ENCODE data around the gene RGL1. TPM values are rescaled to one million over a fixed set of nuclear protein-coding genes. Genes with fewer than 3 reads are reported as not detected.
A peak's percentile ranks its signal among the peaks of the same experiment; 100 is the strongest.

The RGL1 gene
- total RNA-seq, 4 donors from 2014 or later, result 31.5 to 51.5 (median 37.5) TPM

DNA sequence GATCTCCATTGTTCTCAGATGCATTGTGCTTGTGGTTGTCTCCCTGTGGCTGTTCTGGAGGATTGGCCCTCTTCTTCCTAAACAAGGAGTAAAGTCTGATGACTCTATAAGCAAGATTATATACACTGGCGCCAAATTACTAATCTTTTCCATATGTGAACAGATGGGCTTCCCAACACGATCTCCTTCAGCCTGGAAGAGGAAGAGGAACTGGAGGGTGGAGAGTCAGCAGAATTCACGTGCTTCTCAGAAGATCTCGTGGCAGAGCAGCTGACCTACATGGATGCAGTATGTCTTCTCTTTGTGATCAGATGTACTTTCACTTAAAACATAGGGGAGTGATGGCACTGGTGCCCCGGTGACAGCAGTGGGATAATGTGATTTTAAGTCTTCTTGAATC lies 78.7 kb downstream of the RGL1 start:
- no peaks in the 10 kb centered on the region for H3K9me3 ChIP-seq
- TF ChIP-seq POLR2A (IDR thresholded peaks at IDR 0.05; ENCODE audit: low read depth) (no peak), POLR2AphosphoS5 (IDR thresholded peaks at IDR 0.05) (peak in 1 of 2 donors; percentile 18), EP300 (IDR thresholded peaks at IDR 0.05) (no peak)
- TF ChIP-seq, protein P1, sequence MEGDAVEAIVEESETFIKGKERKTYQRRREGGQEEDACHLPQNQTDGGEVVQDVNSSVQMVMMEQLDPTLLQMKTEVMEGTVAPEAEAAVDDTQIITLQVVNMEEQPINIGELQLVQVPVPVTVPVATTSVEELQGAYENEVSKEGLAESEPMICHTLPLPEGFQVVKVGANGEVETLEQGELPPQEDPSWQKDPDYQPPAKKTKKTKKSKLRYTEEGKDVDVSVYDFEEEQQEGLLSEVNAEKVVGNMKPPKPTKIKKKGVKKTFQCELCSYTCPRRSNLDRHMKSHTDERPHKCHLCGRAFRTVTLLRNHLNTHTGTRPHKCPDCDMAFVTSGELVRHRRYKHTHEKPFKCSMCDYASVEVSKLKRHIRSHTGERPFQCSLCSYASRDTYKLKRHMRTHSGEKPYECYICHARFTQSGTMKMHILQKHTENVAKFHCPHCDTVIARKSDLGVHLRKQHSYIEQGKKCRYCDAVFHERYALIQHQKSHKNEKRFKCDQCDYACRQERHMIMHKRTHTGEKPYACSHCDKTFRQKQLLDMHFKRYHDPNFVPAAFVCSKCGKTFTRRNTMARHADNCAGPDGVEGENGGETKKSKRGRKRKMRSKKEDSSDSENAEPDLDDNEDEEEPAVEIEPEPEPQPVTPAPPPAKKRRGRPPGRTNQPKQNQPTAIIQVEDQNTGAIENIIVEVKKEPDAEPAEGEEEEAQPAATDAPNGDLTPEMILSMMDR (IDR thresholded peaks at IDR 0.05), result no peak
- intact Hi-C loops (cut with DNase I), result no loop called here
- no peak for DNase-seq (ENCODE audit: extremely low spot score)
- peak overlapping the region in 3 of 4 donors; percentile 7 to 35 (median 19) for H3K27ac ChIP-seq (replicated peaks in 1 of 4)
- peaks cover 34 to 68% (median 64%) of the 10 kb centered on the region in 4 donors for H3K4me1 ChIP-seq
- H3K27me3 ChIP-seq, result no peaks in the 10 kb centered on the region
- WGBS, result 75% methylated on average over 5 of the region's 5 CpGs
- H3K36me3 ChIP-seq, result peaks cover 0 to 26% (median 15%) of the 10 kb centered on the region in 4 donors
- no peak overlapping the region for H3K4me3 ChIP-seq

DNA sequence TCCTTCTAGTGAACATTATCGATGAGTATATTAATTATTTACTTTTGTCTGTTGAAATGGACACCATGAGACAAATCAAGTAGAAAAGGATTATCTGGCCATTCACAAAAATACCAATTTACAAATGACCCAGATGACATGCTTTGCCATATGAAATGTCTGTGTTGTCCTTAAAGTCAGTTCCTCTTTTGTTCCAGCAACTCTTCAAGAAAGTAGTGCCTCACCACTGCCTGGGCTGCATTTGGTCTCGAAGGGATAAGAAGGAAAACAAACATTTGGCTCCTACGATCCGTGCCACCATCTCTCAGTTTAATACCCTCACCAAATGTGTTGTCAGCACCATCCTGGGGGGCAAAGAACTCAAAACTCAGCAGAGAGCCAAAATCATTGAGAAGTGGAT lies 79.6 kb downstream of the RGL1 start:
- 79% methylated on average over 4 of the region's 4 CpGs for WGBS
- Histone ChIP-seq H3K9me3 (no peaks in the 10 kb centered on the region), H3K27ac (replicated peaks in 1 of 4) (no peak overlapping the region), H3K4me3 (no peak overlapping the region), H3K27me3 (no peaks in the 10 kb centered on the region), H3K36me3 (peaks cover 0 to 29% (median 15%) of the 10 kb centered on the region in 4 donors), H3K4me1 (peaks cover 34 to 68% (median 65%) of the 10 kb centered on the region in 4 donors)
- DNase-seq (ENCODE audit: extremely low spot score), result no peak
- intact Hi-C loops (cut with DNase I), result no loop called here
- TF ChIP-seq POLR2A (IDR thresholded peaks at IDR 0.05; ENCODE audit: low read depth) (no peak), EP300 (IDR thresholded peaks at IDR 0.05) (no peak), POLR2AphosphoS5 (IDR thresholded peaks at IDR 0.05) (no peak)
- TF ChIP-seq, protein P1 (IDR thresholded peaks at IDR 0.05), result no peak

DNA sequence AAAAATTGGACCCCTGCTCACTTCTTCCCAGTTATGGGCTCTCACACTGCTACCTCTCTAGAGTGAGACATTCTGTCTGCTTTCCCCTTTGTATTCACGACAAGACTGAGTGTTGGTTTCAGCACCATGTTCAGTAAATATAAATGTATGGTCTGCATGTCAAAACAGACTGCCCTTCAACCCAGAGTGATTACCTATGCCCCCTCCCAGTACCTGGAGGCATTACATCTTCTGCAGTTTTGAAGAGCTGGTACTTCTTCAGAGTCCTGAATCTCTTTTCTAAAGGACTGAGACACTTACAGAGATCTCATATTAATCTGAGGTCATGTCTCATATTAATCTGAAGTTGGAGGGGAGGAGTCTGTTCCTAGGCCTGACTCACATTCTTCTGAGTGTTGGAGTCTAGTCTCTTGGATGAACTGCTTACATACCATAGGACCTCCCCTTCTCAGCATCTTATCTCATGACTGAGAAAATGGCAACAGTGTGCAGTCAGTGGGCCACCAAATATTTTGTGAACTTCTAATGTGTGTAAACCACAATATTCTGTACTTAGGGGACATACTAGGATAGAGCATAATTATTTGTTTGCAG lies 80.3 kb downstream of the RGL1 start:
- Histone ChIP-seq H3K27me3 (no peaks in the 10 kb centered on the region), H3K4me3 (no peak overlapping the region), H3K36me3 (peaks cover 0 to 34% (median 16%) of the 10 kb centered on the region in 4 donors), H3K9me3 (no peaks in the 10 kb centered on the region), H3K27ac (replicated peaks in 1 of 4) (no peak overlapping the region), H3K4me1 (peaks cover 33 to 64% (median 61%) of the 10 kb centered on the region in 4 donors)
- 80% methylated on average over 1 of the region's 1 CpG for WGBS
- no peak for TF ChIP-seq EP300 (IDR thresholded peaks at IDR 0.05)
- TF ChIP-seq POLR2A (IDR thresholded peaks at IDR 0.05; ENCODE audit: low read depth), result no peak
- TF ChIP-seq POLR2AphosphoS5 (IDR thresholded peaks at IDR 0.05), result no peak
- TF ChIP-seq, protein P1 (IDR thresholded peaks at IDR 0.05), result no peak
- no peak for DNase-seq (ENCODE audit: extremely low spot score)
- intact Hi-C loops (cut with DNase I), result no loop called here

DNA sequence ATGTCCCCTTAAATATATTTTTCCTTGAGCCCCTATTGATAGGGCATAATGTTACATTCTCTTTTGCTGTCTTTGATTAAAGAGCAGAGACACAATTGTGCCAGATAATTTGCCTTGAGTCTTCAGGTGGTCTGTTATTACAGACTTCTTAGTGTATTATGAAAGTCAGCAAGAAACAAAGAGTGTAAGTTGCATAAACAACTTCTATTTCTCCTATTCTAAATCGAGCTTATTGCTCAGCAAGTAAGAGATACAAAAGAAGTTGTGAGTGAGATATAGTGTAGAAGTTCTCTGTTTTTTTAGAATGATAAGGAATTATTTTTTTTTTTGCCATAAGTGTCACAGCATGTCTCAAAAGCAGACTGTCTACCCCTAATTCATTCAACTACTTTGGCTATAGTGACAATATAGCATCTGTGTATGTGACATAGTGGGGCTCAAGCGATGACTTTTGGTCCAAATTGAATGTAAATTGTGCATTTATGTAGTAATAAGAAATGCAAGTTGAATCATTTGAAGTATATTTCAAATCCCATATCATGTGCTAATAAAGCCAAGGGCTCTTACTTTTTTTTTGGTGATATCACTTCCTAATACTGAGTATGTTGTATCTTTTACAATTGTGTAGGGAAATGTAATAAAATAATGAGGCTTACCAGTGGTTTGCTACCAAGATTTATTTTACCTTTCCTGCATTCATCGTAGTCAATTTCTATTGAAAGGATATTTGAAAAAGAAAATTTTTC lies 81.3 kb downstream of the RGL1 start:
- Histone ChIP-seq H3K27me3 (no peaks in the 10 kb centered on the region), H3K36me3 (peaks cover 0 to 34% (median 17%) of the 10 kb centered on the region in 4 donors), H3K4me1 (peaks cover 23 to 57% (median 53%) of the 10 kb centered on the region in 4 donors), H3K27ac (replicated peaks in 1 of 4) (peak overlapping the region; percentile 69 to 77 (median 70)), H3K9me3 (no peaks in the 10 kb centered on the region), H3K4me3 (no peak overlapping the region)
- TF ChIP-seq, protein P1 (IDR thresholded peaks at IDR 0.05), result no peak
- TF ChIP-seq POLR2A (IDR thresholded peaks at IDR 0.05; ENCODE audit: low read depth), result no peak
- no peak for TF ChIP-seq POLR2AphosphoS5 (IDR thresholded peaks at IDR 0.05)
- no peak for TF ChIP-seq EP300 (IDR thresholded peaks at IDR 0.05)
- 78% methylated on average over 3 of the region's 3 CpGs for WGBS
- no peak for DNase-seq (ENCODE audit: extremely low spot score)
- intact Hi-C loops (cut with DNase I), result no loop called here

All from esophagus muscularis mucosa (tissue), 4 donors.